Measurements from ENCODE around the gene SLC2A4RG.

SLC2A4RG gene

GRCh38 chr20:63741354-63741675, 1.7 kb downstream of the SLC2A4RG start:
- no peak for DNase-seq (ENCODE audit: low read depth)

GRCh38 chr20:63741676-63742380, 2.3 kb downstream of the SLC2A4RG start:
- no peak for DNase-seq (ENCODE audit: low read depth)

- DNase-seq (ENCODE audit: low read depth): no peak
Observed at GRCh38 chr20:63742381-63743024, 2.9 kb downstream of the SLC2A4RG start.

GRCh38 chr20:63743210-63743970, 3.8 kb downstream of the SLC2A4RG start:
- DNase-seq (ENCODE audit: low read depth): no peak

- DNase-seq (ENCODE audit: low read depth): no peak
Observed at GRCh38 chr20:63744158-63744557, 4.6 kb downstream of the SLC2A4RG start.

GRCh38 chr20:63744574-63745423, 5.2 kb downstream of the SLC2A4RG start:
- DNase-seq (ENCODE audit: low read depth): no peak

GRCh38 chr20:63745424-63745805, 5.8 kb downstream of the SLC2A4RG start:
- no peak for DNase-seq (ENCODE audit: low read depth)

GRCh38 chr20:63745961-63746731, 6.6 kb downstream of the SLC2A4RG start:
- no peak for DNase-seq (ENCODE audit: low read depth)

- no peak for DNase-seq (ENCODE audit: low read depth)
Observed at GRCh38 chr20:63746751-63747315, 7.3 kb downstream of the SLC2A4RG start.

- DNase-seq (ENCODE audit: low read depth): no peak
Observed at GRCh38 chr20:63747622-63748069, 8.1 kb downstream of the SLC2A4RG start.

GRCh38 chr20:63748070-63748933, 8.7 kb downstream of the SLC2A4RG start:
- no peak for DNase-seq (ENCODE audit: low read depth)

GRCh38 chr20:63748934-63749270, 9.3 kb downstream of the SLC2A4RG start:
- DNase-seq (ENCODE audit: low read depth): no peak

- DNase-seq (ENCODE audit: low read depth): no peak
Observed at GRCh38 chr20:63749597-63750508, 10.3 kb downstream of the SLC2A4RG start.

- DNase-seq (ENCODE audit: low read depth): no peak
Observed at GRCh38 chr20:63750807-63751470, 11.4 kb downstream of the SLC2A4RG start.

GRCh38 chr20:63751471-63752271, 12.1 kb downstream of the SLC2A4RG start:
- DNase-seq (ENCODE audit: low read depth): no peak

- no peak for DNase-seq (ENCODE audit: low read depth)
Observed at GRCh38 chr20:63752411-63753101, 13.0 kb downstream of the SLC2A4RG start.

GRCh38 chr20:63753381-63753780, 13.8 kb downstream of the SLC2A4RG start:
- DNase-seq (ENCODE audit: low read depth): no peak
